NCI-H146 treated with DMSO at 0.1 percent for 48 hours (cell line): ENCODE measurements around the gene EFHC1.
A peak's percentile ranks its signal among the peaks of the same experiment; 100 is the strongest.

ENCODE experiments used
- DNase-seq: peaks from one replicate; lab custom pipeline; 2025; ENCODE audit not compliant: unreplicated experiment; lab: John Stamatoyannopoulos, UW

The EFHC1 gene

DNA sequence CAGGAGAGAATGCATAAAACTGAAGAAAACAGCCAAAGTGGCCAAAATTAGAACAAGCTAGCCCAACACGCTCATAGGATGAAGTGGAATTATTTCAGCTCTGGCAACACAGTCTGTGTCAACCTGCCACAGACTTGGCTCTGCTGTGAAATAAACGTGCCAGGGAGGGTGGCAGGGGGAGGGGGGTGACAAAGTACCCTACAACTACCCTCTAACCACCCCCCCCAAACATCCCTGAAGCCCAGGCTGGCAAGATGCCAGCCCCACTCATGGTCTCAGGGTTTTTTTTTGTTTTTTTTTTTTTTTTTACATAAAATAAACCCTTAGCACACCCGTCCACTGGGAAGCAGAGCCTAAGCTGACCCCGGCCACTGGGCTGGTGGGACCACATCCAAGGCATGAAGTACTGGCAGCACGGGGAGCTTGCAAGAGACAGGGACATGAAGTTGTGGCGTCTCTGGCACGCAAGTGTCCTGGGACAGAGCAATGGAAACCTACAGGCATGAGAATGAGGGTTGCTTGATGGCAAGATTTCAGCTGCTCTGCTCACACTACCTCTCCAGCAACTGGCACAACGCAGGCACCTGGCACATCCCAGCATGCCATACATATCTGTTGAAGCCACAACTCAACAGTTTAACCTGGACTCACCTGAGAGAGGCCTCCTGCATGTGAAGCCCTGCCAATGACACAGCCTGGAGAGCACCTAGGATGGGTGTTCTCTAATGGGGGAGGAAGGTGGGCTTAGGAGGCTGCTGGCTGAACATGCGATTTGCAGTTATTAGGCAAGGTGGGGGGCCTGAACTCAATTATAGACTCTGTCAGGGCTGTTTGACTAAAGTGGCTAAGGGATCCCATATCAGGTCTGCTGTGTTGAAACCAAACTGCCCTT, 80.3 kb downstream of the EFHC1 start:
- no peak for DNase-seq

DNA sequence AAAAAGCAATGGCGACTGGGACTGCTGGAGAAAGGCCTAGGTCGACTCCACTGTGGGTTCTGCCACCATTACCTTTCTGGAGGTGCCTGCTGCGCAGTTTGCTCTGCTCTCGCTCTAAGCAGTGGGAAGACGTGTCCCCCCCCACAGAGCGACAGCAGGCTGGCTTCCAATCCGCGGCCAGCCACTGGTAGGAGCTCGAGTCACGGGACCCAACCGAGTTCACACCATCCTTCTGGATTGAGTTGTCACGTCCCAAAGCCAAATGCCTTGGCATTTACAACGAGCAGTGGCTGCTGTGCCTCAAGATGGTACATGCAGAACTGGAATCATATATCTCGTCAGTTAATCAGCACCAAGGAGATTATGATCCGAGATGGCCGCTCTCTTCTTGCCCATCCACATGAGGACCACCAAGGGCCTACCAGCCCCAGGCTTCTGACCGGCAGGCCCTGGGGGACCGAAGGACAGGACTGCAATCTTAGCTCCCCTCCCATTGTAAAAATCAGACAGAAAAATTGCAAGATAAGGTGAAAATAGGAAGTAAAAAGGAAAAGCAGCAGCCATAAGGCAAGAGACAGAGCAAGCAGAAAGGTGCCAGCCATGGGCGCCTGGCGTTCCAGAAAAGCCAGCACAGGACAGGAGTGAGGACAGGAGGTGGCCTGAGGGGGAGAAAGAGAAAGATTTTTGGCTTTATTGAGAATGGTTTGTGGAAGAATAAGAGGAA, 82.3 kb downstream of the EFHC1 start:
- DNase-seq, result no peak

DNA sequence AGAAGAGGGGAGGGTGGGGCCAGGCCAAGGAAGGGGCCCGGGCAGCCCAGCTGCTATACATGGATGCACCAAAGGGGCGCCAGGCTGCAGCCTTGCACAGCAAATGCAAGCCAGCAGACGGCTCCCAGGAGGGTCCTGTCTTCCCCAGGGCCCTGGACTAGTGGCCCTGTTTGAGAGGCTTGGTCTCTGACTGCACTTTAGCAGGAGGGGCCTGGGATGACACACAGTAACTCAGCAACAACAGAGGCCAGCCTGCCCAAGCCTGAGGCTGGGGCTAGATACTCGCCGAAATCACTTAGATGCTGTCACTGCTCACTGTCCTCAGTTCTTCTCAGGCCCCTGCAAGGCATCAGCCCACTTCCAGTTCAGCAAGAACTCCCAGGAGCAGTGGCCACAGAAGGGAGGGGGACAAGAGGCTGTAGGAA, 83.2 kb downstream of the EFHC1 start:
- DNase-seq, result no peak

DNA sequence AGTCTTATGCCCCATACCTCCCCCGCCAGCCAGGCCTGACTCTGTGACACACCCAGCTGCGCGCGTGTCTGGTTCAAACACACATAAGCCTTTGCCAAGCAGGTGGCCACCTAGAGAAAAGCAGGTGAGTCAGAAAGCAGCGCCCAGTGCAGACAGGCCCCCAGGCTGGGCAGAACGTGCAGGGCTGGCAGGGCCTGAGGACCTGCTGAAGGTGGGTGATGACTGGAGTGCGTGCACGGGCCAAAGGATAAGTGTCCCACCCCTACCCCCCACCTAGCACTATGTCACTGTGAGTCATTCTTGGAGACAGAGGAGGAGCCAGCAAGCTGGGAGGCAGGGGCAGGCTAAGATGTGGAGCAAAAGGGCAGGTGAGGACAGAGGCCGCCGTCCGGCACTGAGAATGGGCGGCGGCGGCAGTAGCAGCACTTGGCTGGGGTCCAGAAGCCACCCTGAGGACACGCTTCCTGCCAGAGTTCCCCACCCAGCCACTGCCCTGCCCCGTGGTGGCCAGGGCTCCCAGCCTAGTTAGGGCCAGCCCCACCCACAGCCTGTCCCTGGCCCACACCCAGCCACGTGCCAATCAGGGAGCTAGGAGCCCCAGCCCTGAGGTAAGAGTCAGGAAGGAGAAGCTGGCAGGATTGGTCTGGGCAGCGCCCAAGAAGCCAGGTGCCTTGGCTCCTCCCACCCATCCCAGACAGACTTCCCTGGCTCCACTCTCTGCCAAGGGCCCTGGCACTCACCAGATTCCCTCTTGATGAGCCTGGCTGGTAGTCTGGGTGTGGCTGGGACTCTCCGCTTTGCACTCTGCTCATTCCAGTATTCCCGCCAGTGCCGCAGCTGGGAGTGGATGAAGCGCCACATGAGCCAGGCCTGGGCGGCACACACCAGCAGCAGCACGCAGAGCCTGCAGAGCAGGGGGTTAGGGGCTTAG, 84.0 kb downstream of the EFHC1 start:
- peak; percentile 81 for DNase-seq

DNA sequence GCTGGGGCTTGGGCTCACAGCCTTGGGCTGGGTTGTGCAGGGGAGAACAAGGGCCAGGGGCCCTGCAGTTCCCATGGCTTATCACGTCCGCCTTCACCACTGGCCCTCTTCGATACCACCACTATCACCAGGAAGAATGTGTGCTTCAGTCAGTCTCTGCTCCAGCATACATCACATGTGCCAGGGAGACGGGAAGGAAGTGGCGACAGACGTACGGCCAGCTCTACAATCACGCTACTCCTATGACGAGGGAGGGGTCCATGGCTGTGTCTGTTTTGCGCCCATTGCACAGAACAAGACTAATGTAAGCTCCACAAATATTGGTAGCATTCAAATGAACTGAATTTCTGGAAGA, 84.6 kb downstream of the EFHC1 start:
- no peak for DNase-seq

DNA sequence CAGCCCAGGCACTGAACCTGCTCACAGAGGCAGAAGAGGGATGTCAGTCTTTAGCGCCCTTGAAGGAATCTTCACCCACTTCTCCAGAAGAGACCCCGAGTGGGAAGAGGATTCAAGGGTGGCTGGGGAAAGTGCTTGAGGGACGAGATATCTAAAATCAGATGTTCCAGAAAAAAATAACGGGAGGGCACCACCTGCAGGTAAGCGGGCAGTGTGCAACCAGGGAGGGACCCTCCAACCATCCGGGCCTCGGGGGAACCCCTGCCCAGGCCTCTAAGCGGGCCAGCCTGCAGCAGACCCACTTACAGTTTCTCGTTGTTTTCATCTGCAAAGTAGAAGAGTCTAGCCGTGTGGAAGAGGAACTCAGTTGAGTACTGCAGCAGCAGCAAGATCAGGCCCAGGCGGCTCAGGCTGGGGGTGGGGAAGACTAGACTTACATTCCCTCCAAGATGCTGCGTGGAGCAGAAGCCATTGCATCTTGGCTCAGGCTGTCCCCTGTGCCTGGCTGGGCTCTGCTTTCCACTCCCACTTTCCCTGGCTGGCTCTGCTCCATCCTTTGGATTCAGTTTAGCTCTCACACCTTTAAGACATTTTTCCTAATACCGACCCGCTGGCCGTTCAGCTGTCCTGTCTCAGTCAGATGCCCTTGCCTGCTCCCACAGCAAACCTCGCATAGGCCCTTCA, 85.7 kb downstream of the EFHC1 start:
- no peak for DNase-seq

DNA sequence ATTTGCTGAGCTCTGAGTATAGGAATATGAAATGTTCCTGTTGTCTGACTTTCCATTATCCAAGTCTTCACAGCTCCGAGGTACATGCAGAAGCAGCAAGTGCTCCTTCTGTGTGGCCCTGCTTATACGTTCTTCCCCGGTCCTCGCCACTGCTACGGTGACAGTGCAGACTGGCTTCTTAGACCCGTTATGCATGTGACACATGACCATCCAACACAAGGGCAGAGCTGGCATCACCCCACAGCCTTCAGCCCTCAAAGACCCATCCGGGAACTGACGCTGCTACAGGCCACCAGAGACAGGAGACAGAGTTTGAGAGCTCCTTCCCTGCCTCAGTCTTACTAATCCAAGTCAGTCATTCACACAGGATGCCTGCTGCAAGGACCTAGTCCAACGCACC, 86.3 kb downstream of the EFHC1 start:
- DNase-seq, result no peak

DNA sequence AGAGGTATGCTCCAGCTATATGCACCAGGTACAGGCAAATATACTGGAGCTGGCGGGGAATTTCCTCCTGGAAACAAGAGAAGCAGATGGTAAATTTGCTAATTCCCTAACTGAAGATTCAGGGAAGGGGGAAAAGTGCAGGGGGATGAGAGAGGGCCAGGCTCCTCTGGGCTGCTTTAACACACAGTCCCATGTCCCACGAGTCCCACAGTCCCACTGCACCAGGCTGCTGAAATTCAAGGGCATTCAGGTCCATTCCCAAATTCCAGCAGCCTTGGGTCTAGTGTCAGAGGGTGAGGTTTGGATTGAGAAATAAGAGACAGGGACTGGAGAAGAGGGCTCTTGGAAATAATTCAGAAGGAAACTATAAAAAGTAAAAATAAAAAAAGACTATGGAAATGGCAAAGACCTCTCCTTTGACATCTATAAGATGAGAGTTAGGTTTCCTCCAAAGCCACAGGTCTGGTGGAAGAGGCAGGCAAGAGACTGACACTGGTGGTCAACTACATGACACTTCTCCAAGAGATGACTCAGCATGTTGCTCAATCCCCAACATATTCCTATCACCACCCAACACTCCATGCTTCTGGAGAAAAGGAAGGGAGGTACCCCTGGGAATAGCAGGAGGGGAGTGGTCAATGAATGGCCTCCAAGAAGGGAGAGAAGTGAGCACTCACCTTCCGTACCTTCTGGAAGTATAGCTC, 87.6 kb downstream of the EFHC1 start:
- DNase-seq, result no peak

DNA sequence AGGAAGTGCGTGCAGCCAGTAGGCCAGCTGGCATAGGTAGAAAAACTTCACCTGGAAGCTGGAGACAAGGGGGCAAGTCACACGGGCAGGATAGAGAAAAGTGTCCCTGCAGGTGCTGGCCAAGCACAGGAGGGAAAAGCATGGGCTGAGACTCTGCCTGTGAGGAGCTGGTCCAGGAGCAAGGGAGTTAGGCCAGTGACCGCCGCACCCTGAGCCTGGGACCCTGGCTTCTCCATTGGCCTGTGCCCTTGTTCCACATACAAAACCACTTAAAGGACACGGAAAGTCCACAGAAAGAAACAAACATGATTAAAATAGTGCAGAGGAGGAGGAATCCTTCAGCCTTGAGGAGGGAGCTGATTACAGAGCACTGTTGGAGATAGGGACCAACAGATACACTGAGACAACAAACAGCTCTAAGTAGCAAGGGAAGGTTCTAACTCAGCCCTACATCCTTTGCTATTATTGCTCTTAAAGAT, 88.2 kb downstream of the EFHC1 start:
- no peak for DNase-seq

DNA sequence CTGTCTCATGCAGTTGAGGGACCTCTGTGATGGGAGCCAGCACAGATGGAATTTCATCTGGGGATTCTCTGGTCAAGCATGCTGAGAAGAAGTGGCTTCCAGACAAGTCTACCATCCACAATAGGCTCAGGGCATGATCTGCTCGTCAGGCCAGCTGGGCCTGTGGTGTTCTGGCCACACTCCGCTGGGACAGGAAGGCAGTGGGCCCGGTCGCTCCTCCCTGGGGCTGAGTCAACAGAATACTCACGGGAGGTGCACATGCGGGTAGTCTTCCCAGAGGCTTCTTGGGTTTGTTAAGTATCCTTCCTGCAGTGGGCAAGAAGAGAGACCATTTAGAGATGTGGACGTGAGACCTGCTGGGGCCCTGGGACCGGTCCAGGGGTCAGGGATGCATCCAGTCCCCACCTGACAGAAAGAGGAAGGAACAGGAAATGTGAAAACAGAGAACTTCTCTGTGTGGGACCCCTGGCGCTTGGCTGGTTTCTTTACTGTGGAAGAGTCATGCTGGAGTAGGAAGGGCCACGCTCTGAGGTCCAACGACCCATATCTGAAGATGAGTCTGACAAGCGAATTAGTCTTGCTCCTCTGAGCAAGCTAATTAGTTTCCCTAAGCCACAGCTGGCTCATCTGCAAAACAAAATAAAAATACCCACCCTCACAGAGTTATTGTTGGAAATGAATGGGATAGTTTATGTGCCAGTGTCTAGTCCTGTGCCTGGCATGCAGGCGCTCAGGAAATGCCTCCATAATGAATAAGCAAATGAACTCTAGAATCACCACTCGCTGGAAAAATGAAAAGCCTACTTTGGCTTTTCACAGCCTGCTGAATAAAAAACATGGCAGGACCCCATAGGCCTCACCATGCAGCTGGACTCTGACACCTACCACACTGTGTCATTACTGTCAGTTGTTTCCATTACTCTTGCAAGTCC, 89.4 kb downstream of the EFHC1 start:
- DNase-seq, result no peak

DNA sequence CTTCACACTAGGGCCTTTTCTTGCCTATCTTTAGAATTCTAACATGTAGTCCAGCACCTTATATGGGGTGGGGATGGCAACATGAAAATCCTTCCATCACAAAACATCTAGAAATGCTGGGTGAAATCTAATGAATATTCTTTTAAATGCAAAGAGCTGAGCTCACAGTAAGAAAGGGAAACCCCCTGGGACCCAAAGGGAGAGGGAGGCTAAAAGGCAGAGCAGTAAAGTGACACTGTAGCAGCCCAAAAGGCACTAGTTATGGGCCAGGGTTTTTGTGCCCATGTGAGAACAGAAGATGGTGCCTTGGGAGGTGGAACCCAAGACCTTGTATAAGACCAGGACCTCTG, 90.0 kb downstream of the EFHC1 start:
- DNase-seq, result no peak

DNA sequence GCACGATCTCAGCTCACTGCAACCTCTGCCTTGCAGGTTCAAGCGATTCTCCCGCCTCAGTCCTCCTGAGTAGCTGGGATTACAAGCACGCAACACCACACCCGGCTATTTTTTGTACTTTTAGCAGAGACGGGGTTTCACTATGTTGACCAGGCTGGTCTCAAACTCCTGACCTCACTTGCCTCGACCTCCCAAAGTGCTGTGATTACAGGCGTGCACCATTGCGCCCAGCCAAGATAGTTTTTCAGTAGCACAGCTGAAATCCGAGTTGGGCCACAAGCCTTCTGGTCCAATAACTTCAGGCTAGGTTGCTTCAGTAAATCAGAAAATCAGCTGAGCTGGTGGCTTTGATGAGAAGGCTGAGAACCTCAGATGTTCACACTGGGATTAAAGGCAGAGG, 91.0 kb downstream of the EFHC1 start:
- no peak for DNase-seq

DNA sequence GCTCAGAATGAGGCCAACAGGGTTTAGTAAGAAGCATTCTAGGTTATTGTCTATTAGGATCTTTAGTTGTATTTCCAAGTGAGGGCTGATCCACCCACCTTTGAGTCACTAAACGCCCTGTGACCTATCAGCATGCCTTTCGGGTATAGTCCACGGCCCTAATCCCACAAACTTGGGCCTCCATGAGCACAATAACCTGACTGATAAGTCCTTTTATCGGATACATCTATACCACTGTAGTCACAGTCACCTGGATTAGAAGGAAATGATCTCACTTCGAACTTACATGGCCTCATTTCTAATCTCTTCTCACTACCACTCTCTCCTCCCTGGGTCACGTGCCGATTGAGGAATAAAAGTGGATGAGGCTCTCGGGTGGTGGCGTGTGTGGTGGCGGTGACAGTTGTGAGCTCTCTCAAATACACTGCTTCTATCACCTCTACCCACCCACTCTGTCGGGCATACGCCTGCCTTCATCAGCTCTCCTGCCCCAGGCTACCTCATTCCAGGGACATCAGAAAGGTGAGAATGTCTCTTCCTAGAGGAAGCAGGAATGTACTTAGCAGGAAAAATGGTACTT, 91.5 kb downstream of the EFHC1 start:
- DNase-seq, result no peak

DNA sequence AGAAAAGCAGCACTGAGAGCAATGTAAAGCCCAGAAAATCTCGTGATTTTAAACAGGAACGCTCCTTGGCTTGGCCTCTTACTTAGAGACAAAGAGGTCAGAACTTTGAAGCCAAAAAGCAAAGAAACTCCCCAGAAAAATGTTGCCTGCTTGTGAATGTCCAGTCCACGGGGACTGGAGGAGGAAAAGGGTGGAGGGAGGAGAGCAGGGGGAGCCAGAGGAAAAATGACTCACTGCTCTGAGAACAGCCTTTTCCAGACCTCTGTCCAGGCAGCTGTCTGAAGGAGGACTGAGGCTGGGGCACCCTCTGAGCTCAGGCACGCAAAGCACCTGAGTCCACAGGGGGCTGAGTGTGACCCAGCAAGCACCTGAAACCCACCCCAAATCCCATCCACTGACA, 92.1 kb downstream of the EFHC1 start:
- no peak for DNase-seq

DNA sequence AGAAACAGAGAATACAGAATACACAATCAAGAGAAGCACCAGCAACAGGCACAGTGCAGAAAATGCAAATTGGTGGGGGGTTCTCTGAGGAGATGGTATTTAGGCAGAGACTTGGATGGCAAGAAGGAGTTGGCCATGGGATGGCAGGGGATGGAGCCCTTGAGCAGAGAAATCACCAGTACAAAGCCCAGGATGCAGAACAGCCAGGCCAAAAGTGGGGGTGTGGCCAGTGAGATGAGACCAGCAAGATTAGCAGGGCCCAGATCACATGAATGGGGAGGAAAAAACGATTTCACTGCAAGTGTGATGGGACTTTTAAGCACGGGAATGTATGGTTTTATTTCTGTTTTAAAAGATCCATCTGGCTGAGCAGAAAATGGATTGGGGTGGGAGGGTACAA, 93.3 kb downstream of the EFHC1 start:
- DNase-seq, result no peak

DNA sequence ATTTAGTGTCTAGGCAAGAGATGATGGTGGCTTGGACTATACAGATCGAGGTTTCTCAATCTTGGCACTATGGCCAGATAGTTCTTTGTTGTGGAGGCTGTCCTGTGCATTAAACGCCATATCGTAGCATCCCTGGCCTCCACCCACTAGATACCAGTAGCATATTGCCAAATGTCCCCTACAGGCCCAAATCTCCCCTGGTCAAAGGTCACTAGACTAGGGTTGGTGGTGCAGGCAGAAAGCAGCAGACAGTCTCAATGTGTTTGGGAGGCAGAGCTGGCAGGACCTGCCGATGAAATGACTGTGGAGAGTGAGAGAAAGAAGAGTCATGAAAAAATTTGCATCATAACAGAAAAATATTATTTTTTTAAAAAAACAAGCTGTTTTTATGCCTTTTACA, 93.8 kb downstream of the EFHC1 start:
- DNase-seq, result no peak

DNA sequence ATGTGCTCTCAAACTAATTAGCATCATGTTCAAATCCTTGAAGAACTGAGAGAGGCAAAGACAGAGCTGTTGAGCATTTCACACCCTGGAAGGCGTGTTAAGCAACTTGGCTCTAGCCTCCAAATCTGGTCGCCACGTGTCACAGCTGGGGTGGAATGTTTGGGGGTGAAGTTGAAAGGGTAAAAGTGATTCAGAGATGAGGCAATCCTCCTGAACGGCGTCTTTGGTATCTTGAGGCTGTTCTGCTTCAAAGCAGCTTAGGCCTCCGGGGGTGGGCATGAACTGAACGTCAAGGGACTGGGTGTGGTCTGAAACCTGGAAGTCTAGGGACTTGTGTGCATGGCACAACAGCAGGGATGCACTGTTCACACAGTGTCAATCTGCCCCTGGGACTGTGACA, 94.4 kb downstream of the EFHC1 start:
- DNase-seq, result no peak

DNA sequence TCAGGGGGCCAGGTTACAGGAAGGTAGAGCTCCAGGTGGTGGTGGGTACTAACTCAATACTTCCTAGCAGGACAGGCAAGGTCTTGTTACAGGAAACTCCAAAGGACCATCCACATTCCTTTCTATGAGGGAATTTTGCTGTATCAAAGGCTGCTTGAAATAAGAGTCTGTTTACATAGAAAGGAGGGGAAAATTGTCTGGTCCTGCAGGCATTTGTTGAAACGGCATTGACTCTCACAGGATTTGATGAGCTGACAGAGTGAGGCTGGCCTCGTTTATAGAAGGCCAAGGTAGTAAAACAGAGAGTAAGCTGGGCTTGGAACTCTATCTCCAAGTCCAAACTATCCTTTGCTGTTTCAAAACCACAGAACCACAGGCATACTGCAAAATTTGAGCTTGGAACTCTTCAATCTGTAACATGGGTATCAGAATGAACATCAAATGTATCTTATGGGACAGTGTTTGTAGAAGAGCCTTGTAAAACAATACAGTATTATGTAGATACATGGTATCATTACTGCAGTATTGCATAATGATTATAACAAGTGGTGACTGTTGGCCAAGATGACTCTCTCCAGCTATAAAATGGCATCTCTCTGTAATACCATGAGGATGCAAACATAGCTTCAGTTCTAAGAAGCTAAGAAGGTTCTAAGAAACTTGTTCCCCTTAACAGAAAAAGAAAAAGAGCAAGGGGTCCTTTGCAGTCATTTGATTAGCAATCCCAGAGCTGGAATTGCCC, 95.2 kb downstream of the EFHC1 start:
- DNase-seq, result no peak
